ENCODE results near the gene STRADB.

- TF ChIP-seq CTCF (IDR thresholded peaks at IDR 0.05; ENCODE audit: low read depth, low read length) (no peak), MAX (IDR thresholded peaks at IDR 0.05; ENCODE audit: low read depth, low read length) (no peak), POLR2A (IDR thresholded peaks at IDR 0.05; ENCODE audit: extremely low read depth, insufficient read length) (no peak), MYC (IDR thresholded peaks at IDR 0.05; ENCODE audit: low read depth, low read length) (no peak)
Measured at GRCh38 chr2:201466050-201466675, 14.6 kb downstream of the STRADB start.
